Measurements from ENCODE around the gene HNRNPF.

GRCh38 chr10:43342279-43343125 is 66.5 kb downstream of the HNRNPF start:
- no peak for TF ChIP-seq CTCF (IDR thresholded peaks at IDR 0.05)
- TF ChIP-seq ZNF425 (CRISPR knock-in tag; conservative IDR thresholded peaks at IDR 0.05), result no peak
- TF ChIP-seq HMGXB4 (CRISPR knock-in tag; IDR thresholded peaks at IDR 0.05), result no peak
- no peak for TF ChIP-seq ZSCAN18 (CRISPR knock-in tag; IDR thresholded peaks at IDR 0.05)
- TF ChIP-seq SMAD3 (CRISPR knock-in tag; IDR thresholded peaks at IDR 0.05; ENCODE audit: borderline replicate concordance), result no peak
- no peak for TF ChIP-seq TP53 (CRISPR knock-in tag; IDR thresholded peaks at IDR 0.05)
- no peak for TF ChIP-seq ZNF263 (CRISPR knock-in tag; IDR thresholded peaks at IDR 0.05; ENCODE audit: low read depth)
- TF ChIP-seq TEAD4 (CRISPR knock-in tag; IDR thresholded peaks at IDR 0.05), result no peak
- no peak for TF ChIP-seq ZNF317 (CRISPR knock-in tag; IDR thresholded peaks at IDR 0.05; ENCODE audit: borderline replicate concordance, low read depth)
- no peak for TF ChIP-seq NFYB (CRISPR knock-in tag; conservative IDR thresholded peaks at IDR 0.05; ENCODE audit: low read depth)
- no peak for TF ChIP-seq ATF3 (CRISPR knock-in tag; conservative IDR thresholded peaks at IDR 0.05)
- TF ChIP-seq FOXJ3 (CRISPR knock-in tag; IDR thresholded peaks at IDR 0.05; ENCODE audit: borderline replicate concordance), result no peak
- no peak for TF ChIP-seq NR1H2 (CRISPR knock-in tag; IDR thresholded peaks at IDR 0.05)
